IMR-90 (cell line): ENCODE data around the gene B3GALT6. TPM values are rescaled to one million over a fixed set of nuclear protein-coding genes. Genes with fewer than 3 reads are reported as not detected.

Experiments used
- ATAC-seq: fragments of 200-7000 bp; cut with Tn5 transposase; 2 replicates; pipeline ENCODE4 v1.9.1; 2020; ENCODE audit warnings: low read depth, mild to moderate bottlenecking, moderate library complexity
- BruUV-seq: library from RNA; stranded (reverse); fragments of 400-500 nt; replicated peaks from 2 replicates; lab custom pipeline; 2021; lab: Mats Ljungman, UMichigan
- CTCF ChIA-PET: fragments of 300-600 bp; formaldehyde crosslinking; extraction: SDS; loops from one replicate; lab custom pipeline; 2021; ENCODE audit warnings: antibody characterized with exemption; lab: Yijun Ruan, JAX
- POLR2A ChIA-PET: fragments of 300-600 bp; sonication (Branson Sonifier 250); formaldehyde crosslinking; loops from one replicate; lab custom pipeline; 2022; ENCODE audit warnings: antibody characterized with exemption; ENCODE audit not compliant: unreplicated experiment; lab: Charles Lee
- DNase-seq: peaks from one replicate; pipeline ENCODE4 v3.0.0; 2013
- H2AFZ ChIP-seq: replicated peaks from 2 replicates; pipeline ENCODE3; 2013; ENCODE audit warnings: low read length, mild to moderate bottlenecking; ENCODE audit not compliant: poor library complexity
- H2AK5ac ChIP-seq: 2 replicates; pipeline ENCODE4 v1.6.1; 2013; ENCODE audit warnings: low read depth, low read length, inconsistent platforms
- H2AK9ac ChIP-seq: replicated peaks from 2 replicates; pipeline ENCODE3; 2013; ENCODE audit warnings: mild to moderate bottlenecking, low read depth, low read length, moderate library complexity; ENCODE audit not compliant: poor library complexity
- H2BK120ac ChIP-seq: 2 replicates; pipeline ENCODE4 v1.6.1; 2013; ENCODE audit warnings: low read depth, low read length, inconsistent platforms
- H2BK15ac ChIP-seq: 3 replicates; pipeline ENCODE4 v1.6.1; 2013; ENCODE audit warnings: low read depth, low read length, inconsistent platforms
- H2BK20ac ChIP-seq: 2 replicates; pipeline ENCODE4 v1.6.1; 2013; ENCODE audit warnings: low read depth, mild to moderate bottlenecking, inconsistent platforms, low read length, moderate library complexity
- H2BK5ac ChIP-seq: 2 replicates; pipeline ENCODE4 v1.6.1; 2013; ENCODE audit warnings: mild to moderate bottlenecking, low read depth, low read length, inconsistent platforms; ENCODE audit not compliant: poor library complexity, severe bottlenecking
- H3K14ac ChIP-seq: replicated peaks from 2 replicates; pipeline ENCODE4 v1.6.1; 2013; ENCODE audit warnings: low read depth, low read length, inconsistent platforms
- H3K18ac ChIP-seq: 2 replicates; pipeline ENCODE4 v1.6.1; 2013; ENCODE audit warnings: low read depth, low read length, control low read depth
- H3K23ac ChIP-seq: 2 replicates; pipeline ENCODE4 v1.6.1; 2013; ENCODE audit warnings: low read depth, low read length, inconsistent platforms
- H3K27ac ChIP-seq: 2 replicates; pipeline ENCODE4 v1.5.1; 2013; ENCODE audit warnings: mild to moderate bottlenecking, control low read depth, low read length; ENCODE audit not compliant: insufficient read depth
- H3K27me3 ChIP-seq: 2 replicates; pipeline ENCODE4 v1.6.1; 2013; ENCODE audit warnings: low read length; ENCODE audit not compliant: control insufficient read depth, insufficient read depth
- H3K36me3 ChIP-seq: 2 replicates; pipeline ENCODE4 v1.6.1; 2013; ENCODE audit warnings: low read length, mixed read lengths; ENCODE audit not compliant: control insufficient read depth, insufficient read depth
- H3K4ac ChIP-seq: 2 replicates; pipeline ENCODE4 v1.6.1; 2013; ENCODE audit warnings: low read depth, low read length, inconsistent platforms
- H3K4me1 ChIP-seq: 2 replicates; pipeline ENCODE4 v1.6.1; 2013; ENCODE audit warnings: low read length, mixed read lengths; ENCODE audit not compliant: control insufficient read depth, insufficient read depth
- H3K4me2 ChIP-seq: 2 replicates; pipeline ENCODE4 v1.6.1; 2013; ENCODE audit warnings: low read depth, mild to moderate bottlenecking, control low read depth, low read length, moderate library complexity
- H3K4me3 ChIP-seq: 2 replicates; pipeline ENCODE4 v1.5.1; 2013; ENCODE audit warnings: low read depth, mild to moderate bottlenecking, control low read depth, low read length, moderate library complexity; ENCODE audit not compliant: insufficient read depth
- H3K56ac ChIP-seq: 2 replicates; pipeline ENCODE4 v1.6.1; 2013; ENCODE audit warnings: low read length, inconsistent platforms; ENCODE audit not compliant: insufficient read depth; ENCODE audit errors: extremely low read depth
- H3K79me1 ChIP-seq, 2 experiments: 2 replicates each; pipeline ENCODE4 v1.6.1; 2013; ENCODE audit warnings: low read length in 2 of 2, inconsistent platforms in 1 of 2, low read depth in 1 of 2
- H3K9ac ChIP-seq: 2 replicates; pipeline ENCODE4 v1.6.1; 2013; ENCODE audit warnings: low read depth, low read length, control low read depth
- H3K9me1 ChIP-seq: 2 replicates; pipeline ENCODE4 v1.6.1; 2013; ENCODE audit warnings: low read length, inconsistent platforms; ENCODE audit not compliant: insufficient read depth
- H3K9me3 ChIP-seq: 2 replicates; pipeline ENCODE4 v1.6.1; 2013; ENCODE audit warnings: low read length; ENCODE audit not compliant: control insufficient read depth, insufficient read depth
- H4K20me1 ChIP-seq: 2 replicates; pipeline ENCODE4 v1.6.1; 2013; ENCODE audit warnings: low read length, inconsistent platforms; ENCODE audit not compliant: insufficient read depth
- H4K5ac ChIP-seq: 2 replicates; pipeline ENCODE4 v1.6.1; 2013; ENCODE audit warnings: mild to moderate bottlenecking, low read depth, low read length, control low read depth
- H4K8ac ChIP-seq, 2 experiments: 2 replicates each; pipeline ENCODE4 v1.6.1; 2013; ENCODE audit warnings: low read depth in 2 of 2, low read length in 2 of 2, control low read depth in 1 of 2, inconsistent platforms in 1 of 2
- H4K91ac ChIP-seq: 2 replicates; pipeline ENCODE4 v1.6.1; 2013; ENCODE audit warnings: low read depth, low read length, inconsistent platforms; ENCODE audit not compliant: insufficient read depth
- BHLHE40 ChIP-seq: fragments of 150-350 bp; IDR thresholded peaks from 2 replicates; pipeline ENCODE4 v1.6.1; 2016; ENCODE audit warnings: mild to moderate bottlenecking, low read depth, low read length
- CEBPB ChIP-seq: IDR thresholded peaks from 2 replicates; pipeline ENCODE4 v1.6.1; 2012; ENCODE audit warnings: low read depth, low read length, improper control_type of control experiment
- CHD1 ChIP-seq: IDR thresholded peaks from 2 replicates; pipeline ENCODE4 v1.6.1; 2012; ENCODE audit warnings: low read depth, low read length, improper control_type of control experiment
- CTCF ChIP-seq: conservative IDR thresholded peaks from 2 replicates; pipeline ENCODE4 v1.5.1; 2012; ENCODE audit warnings: mild to moderate bottlenecking, low read depth, low read length, improper control_type of control experiment
- ELK1 ChIP-seq: fragments of 150-350 bp; IDR thresholded peaks from 2 replicates; pipeline ENCODE4 v1.6.1; 2016; ENCODE audit warnings: low read depth, mild to moderate bottlenecking, low read length, moderate library complexity, borderline replicate concordance
- FOS ChIP-seq: fragments of 150-350 bp; IDR thresholded peaks from 2 replicates; pipeline ENCODE4 v1.6.1; 2016; ENCODE audit warnings: low read depth, low read length
- MAZ ChIP-seq: IDR thresholded peaks from 2 replicates; pipeline ENCODE4 v1.6.1; 2012; ENCODE audit warnings: low read depth, mild to moderate bottlenecking, low read length, improper control_type of control experiment, moderate library complexity, borderline replicate concordance
- MXI1 ChIP-seq: IDR thresholded peaks from 2 replicates; pipeline ENCODE4 v1.6.1; 2012; ENCODE audit warnings: low read depth, mild to moderate bottlenecking, low read length, moderate library complexity, borderline replicate concordance
- NFE2L2 ChIP-seq: fragments of 150-350 bp; IDR thresholded peaks from 2 replicates; pipeline ENCODE4 v1.6.1; 2016; ENCODE audit warnings: low read depth, mild to moderate bottlenecking, low read length
- POLR2A ChIP-seq: IDR thresholded peaks from 2 replicates; pipeline ENCODE4 v1.6.1; 2012; ENCODE audit warnings: mild to moderate bottlenecking, low read depth, low read length
- RAD21 ChIP-seq: IDR thresholded peaks from 2 replicates; pipeline ENCODE4 v1.6.1; 2012; ENCODE audit warnings: low read length, improper control_type of control experiment
- RCOR1 ChIP-seq: IDR thresholded peaks from 2 replicates; pipeline ENCODE4 v1.6.1; 2012; ENCODE audit warnings: mild to moderate bottlenecking, low read length, improper control_type of control experiment; ENCODE audit not compliant: insufficient replicate concordance
- RFX5 ChIP-seq: IDR thresholded peaks from 2 replicates; pipeline ENCODE4 v1.8.0; 2012; ENCODE audit warnings: low read depth, mild to moderate bottlenecking, low read length, moderate library complexity
- SMC3 ChIP-seq: fragments of 150-350 bp; IDR thresholded peaks from 2 replicates; pipeline ENCODE4 v1.6.1; 2016; ENCODE audit warnings: low read depth, mild to moderate bottlenecking, antibody characterized with exemption, low read length, moderate library complexity
- WGBS, 2 experiments: methylation state at CpG; one replicate each; pipeline versions ENCODE4 v1.1.5 to v1.1.7; 2013; ENCODE audit warnings: missing lambda C conversion rate in 2 of 2; ENCODE audit not compliant: insufficient read length in 1 of 2; ENCODE audit errors: extremely low coverage in 2 of 2; 5-methylcytosine and 5-hydroxymethylcytosine counted together
- dilution Hi-C: fragments of 300-500 bp; cut with HindIII; formaldehyde crosslinking; loops from one replicate; pipeline ENCODE4 v1.14.3; 2018; ENCODE audit warnings: low sequenced_read_pairs; ENCODE audit not compliant: unreplicated experiment
- in situ Hi-C: fragments of 300-500 bp; cut with MboI; formaldehyde crosslinking; loops from 3 replicates; pipeline ENCODE4 v1.14.3; 2019; ENCODE audit warnings: low sequenced_read_pairs, inconsistent platforms, mixed read lengths
- intact Hi-C: fragments of 100-400 bp; cut with micrococcal nuclease; formaldehyde crosslinking; loops from 2 replicates; pipeline ENCODE4 v1.10.0; 2022
- polyA plus RNA-seq, 3 experiments: library from polyadenylated mRNA; depleted of rRNA; stranded (reverse); fragments of >200 nt; gene quantifications; 2 replicates each; pipeline ENCODE4 v1.2.3, GENCODE V29; 2012; ENCODE audit warnings: low replicate concordance in 1 of 3
- total RNA-seq: library from RNA; depleted of rRNA; stranded (reverse); fragments of >200 nt; gene quantifications from 2 replicates; pipeline ENCODE4 v1.2.3, GENCODE V29; 2012
- TF ChIP-seq, protein P1 (sequence below): fragments of 150-350 bp; IDR thresholded peaks from 2 replicates; pipeline ENCODE4 v1.6.1; 2017; ENCODE audit warnings: mild to moderate bottlenecking, antibody characterized with exemption, low read length, low read depth

Gene B3GALT6
- total and polyA plus RNA-seq, 2 of the 4 experiments (the other 2 are of a cell fraction): 12.2 to 23.0 TPM

GRCh38 chr1:1245178-1245816, 13.3 kb downstream of the B3GALT6 start:
- H3K4me3 ChIP-seq: no peak overlapping the region
- no peak overlapping the region for H2BK15ac ChIP-seq
- dilution Hi-C loops (no loop called here), in situ Hi-C loops (no loop called here), intact Hi-C loops (no loop called here)
- no peak overlapping the region for H2BK20ac ChIP-seq
- no peak overlapping the region for H3K4me2 ChIP-seq
- no peak for ATAC-seq
- peaks cover 2% of the 10 kb centered on the region; the same call in 1 of the 2 replicates for H3K36me3 ChIP-seq
- DNase-seq: no peak
- peaks cover 8% of the 10 kb centered on the region for H3K4me1 ChIP-seq
- H4K8ac ChIP-seq: no peak overlapping the region
- no TSS peak for BruUV-seq
- ChIA-PET POLR2A (no interaction called here), CTCF (no interaction called here)
- H3K14ac ChIP-seq: no peak overlapping the region
- no peak for TF ChIP-seq CHD1
- TF ChIP-seq ELK1: no peak
- TF ChIP-seq FOS: no peak
- no peak for TF ChIP-seq MXI1
- TF ChIP-seq, protein P1, sequence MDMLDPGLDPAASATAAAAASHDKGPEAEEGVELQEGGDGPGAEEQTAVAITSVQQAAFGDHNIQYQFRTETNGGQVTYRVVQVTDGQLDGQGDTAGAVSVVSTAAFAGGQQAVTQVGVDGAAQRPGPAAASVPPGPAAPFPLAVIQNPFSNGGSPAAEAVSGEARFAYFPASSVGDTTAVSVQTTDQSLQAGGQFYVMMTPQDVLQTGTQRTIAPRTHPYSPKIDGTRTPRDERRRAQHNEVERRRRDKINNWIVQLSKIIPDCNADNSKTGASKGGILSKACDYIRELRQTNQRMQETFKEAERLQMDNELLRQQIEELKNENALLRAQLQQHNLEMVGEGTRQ: no peak
- no peak for TF ChIP-seq NFE2L2
- no peak for TF ChIP-seq BHLHE40
- no peak for TF ChIP-seq RAD21
- TF ChIP-seq POLR2A: no peak
- TF ChIP-seq RFX5: no peak
- TF ChIP-seq CTCF: no peak
- TF ChIP-seq CEBPB: no peak
- TF ChIP-seq MAZ: no peak
- no peak for TF ChIP-seq SMC3
- no peak for TF ChIP-seq RCOR1
- H3K9me1 ChIP-seq: no peaks in the 10 kb centered on the region
- H3K23ac ChIP-seq: no peak overlapping the region
- H4K91ac ChIP-seq: no peak overlapping the region
- H2AK5ac ChIP-seq: no peak overlapping the region; the same call in 1 of the 2 replicates
- 67 to 80% methylated on average over 1 of the region's 23 CpGs for WGBS, 2 experiments
- no peak overlapping the region for H4K5ac ChIP-seq
- no peaks in the 10 kb centered on the region for H3K27me3 ChIP-seq
- H2BK5ac ChIP-seq: no peak overlapping the region
- H3K27ac ChIP-seq: no peak overlapping the region
- H3K9me3 ChIP-seq: no peaks in the 10 kb centered on the region
- H2AFZ ChIP-seq: no peak overlapping the region
- no peak overlapping the region for H2AK9ac ChIP-seq
- H3K56ac ChIP-seq: no peak overlapping the region
- no peak overlapping the region for H3K9ac ChIP-seq
- no peaks in the 10 kb centered on the region for H4K20me1 ChIP-seq
- no peak overlapping the region for H3K4ac ChIP-seq
- H2BK120ac ChIP-seq: no peak overlapping the region
- H3K79me1 ChIP-seq: no peaks in the 10 kb centered on the region
- H3K18ac ChIP-seq: no peak overlapping the region
